Measurements from ENCODE around the gene RHEB.

The RHEB gene

GRCh38 chr7:151468217-151469018 lies 51.3 kb downstream of the RHEB start:
- no peak for DNase-seq

- no peak for DNase-seq
Measured at GRCh38 chr7:151465169-151465568, 54.5 kb downstream of the RHEB start.

- DNase-seq = no peak
Measured at GRCh38 chr7:151462306-151462779, 57.4 kb downstream of the RHEB start.

- no peak for DNase-seq
Measured at GRCh38 chr7:151461942-151462230, 57.8 kb downstream of the RHEB start.

GRCh38 chr7:151461096-151461941 lies 58.4 kb downstream of the RHEB start:
- DNase-seq = peak; percentile 16

- DNase-seq = no peak
Measured at GRCh38 chr7:151460474-151460855, 59.2 kb downstream of the RHEB start.

GRCh38 chr7:151459726-151460473 lies 59.8 kb downstream of the RHEB start:
- peak; percentile 68 for DNase-seq

- DNase-seq = no peak
Measured at GRCh38 chr7:151457534-151457933, 62.2 kb downstream of the RHEB start.

GRCh38 chr7:151456782-151457181 lies 62.9 kb downstream of the RHEB start:
- no peak for DNase-seq

GRCh38 chr7:151456276-151456675 lies 63.4 kb downstream of the RHEB start:
- no peak for DNase-seq

- DNase-seq = no peak
Measured at GRCh38 chr7:151455690-151456089, 64.0 kb downstream of the RHEB start.

- DNase-seq = no peak
Measured at GRCh38 chr7:151454932-151455530, 64.7 kb downstream of the RHEB start.

GRCh38 chr7:151454305-151454704 lies 65.4 kb downstream of the RHEB start:
- DNase-seq = no peak

- DNase-seq = no peak
Measured at GRCh38 chr7:151453326-151453791, 66.3 kb downstream of the RHEB start.

GRCh38 chr7:151452680-151453325 lies 66.9 kb downstream of the RHEB start:
- DNase-seq = no peak

GRCh38 chr7:151451626-151452571 lies 67.8 kb downstream of the RHEB start:
- DNase-seq = no peak

GRCh38 chr7:151451156-151451555 lies 68.5 kb downstream of the RHEB start:
- no peak for DNase-seq

GRCh38 chr7:151449990-151450389 lies 69.7 kb downstream of the RHEB start:
- DNase-seq = no peak

GRCh38 chr7:151448261-151449252 lies 71.1 kb downstream of the RHEB start:
- DNase-seq = peak; percentile 69

GRCh38 chr7:151447901-151448260 lies 71.8 kb downstream of the RHEB start:
- DNase-seq = no peak

Measured in NCI-H2171 treated with DMSO at 0.1 percent for 48 hours (cell line).